Ovary (tissue), 9 donors: Measurements from ENCODE around the gene SIDT1. TPM values are rescaled to one million over a fixed set of nuclear protein-coding genes. Genes with fewer than 3 reads are reported as not detected.

Experiments
- DNase-seq, 5 donors: peaks; one replicate each; pipeline ENCODE4 v3.0.0-alpha.2; 2019 to 2020
- H3K27ac ChIP-seq, 2 donors: fragments of 200-600 bp; one replicate each; pipeline versions ENCODE4 v1.5.1 to v1.8.0; 2019 to 2022
- H3K27me3 ChIP-seq: fragments of 200-600 bp; one replicate; pipeline ENCODE4 v1.8.0; 2022
- H3K36me3 ChIP-seq: fragments of 200-600 bp; sonication (generic); one replicate; pipeline ENCODE4 v1.5.1; 2019
- H3K4me1 ChIP-seq: one replicate; pipeline ENCODE4 v1.8.1; 2013; ENCODE audit warnings: mild to moderate bottlenecking, moderate library complexity; ENCODE audit not compliant: insufficient read depth
- H3K4me3 ChIP-seq: fragments of 200-600 bp; sonication (generic); one replicate; pipeline ENCODE4 v1.5.1; 2017
- H3K9me3 ChIP-seq, 2 donors: fragments of 200-600 bp in 1 of 2; sonication (generic) in 1 of 2; one replicate each; pipeline versions ENCODE4 v1.5.1 to v1.8.1; 2013 to 2019; ENCODE audit warnings: mild to moderate bottlenecking in 1 of 2, moderate library complexity in 1 of 2
- CTCF ChIP-seq, 3 donors: fragments of 450-650 bp in 2 of 3; fragments of 200-600 bp in 1 of 3; IDR thresholded peaks; one replicate each; pipeline versions ENCODE4 v1.5.1 to v1.8.0; 2016 to 2022; ENCODE audit warnings: antibody characterized with exemption in 3 of 3, mild to moderate bottlenecking in 1 of 3
- EP300 ChIP-seq: sonication (generic); formaldehyde crosslinking; IDR thresholded peaks from one replicate; pipeline ENCODE4 v1.6.1; 2017; ENCODE audit warnings: antibody characterized with exemption
- POLR2A ChIP-seq: fragments of 450-650 bp; IDR thresholded peaks from one replicate; pipeline ENCODE4 v1.6.1; 2017; ENCODE audit warnings: antibody characterized with exemption, mild to moderate bottlenecking, moderate library complexity
- WGBS, 3 donors: extraction: QIAGEN DNeasy Blood & Tissue Kit in 1 of 3; methylation state at CpG; one replicate each; pipeline versions ENCODE4 v1.1.5 to v1.1.7; 2013 to 2017; 5-methylcytosine and 5-hydroxymethylcytosine counted together
- intact Hi-C, 4 donors: fragments of 100-400 bp; cut with DNase I; formaldehyde crosslinking; loops; one replicate each; pipeline versions ENCODE4 v1.11.0 to v1.15.1; 2022 to 2023
- polyA plus RNA-seq, 2 donors: library from polyadenylated mRNA; stranded (reverse); fragments of 200-250 nt in 1 of 2; fragments of 350-450 nt in 1 of 2; fragmentation: Illumina TruSeq in 1 of 2; extraction: RNeasy Lipid Tissue Mini Kit (QIAGEN cat#74804) in 1 of 2; gene quantifications; one replicate each; pipeline ENCODE4 v1.2.3, GENCODE V29; 2013 to 2014
- total RNA-seq, 7 donors: library from RNA; depleted of rRNA in 2 of 7; stranded (reverse); fragments of >200 nt in 2 of 7; fragmentation: NEBNext Ultra II Directional in 3 of 7; extraction: Animal tissue kit (Norgen Biotek cat#: 25700) in 3 of 7; gene quantifications; one replicate each; pipeline versions ENCODE4 v1.1.0 to v1.2.4, GENCODE V29; 2016 to 2023
- donor health status: DM: no; HTN: no; CAD: no; lungs with moderate emphysema.
- donor health status: DM: no; HTN: no; CAD: no.
- donor health status: Bipolar disorder and iron deficiency.
- donor health status: DM: yes; HTN: yes; CAD: no.
- donor health status: DM: no; HTN: no; CAD: no.
- donor health status: DM: yes; HTN: yes; CAD: no.

Gene SIDT1
- total and polyA plus RNA-seq, 9 donors, result 0.34 to 12.3 (median 1.1) TPM

- no peaks in the 10 kb centered on the region for H3K36me3 ChIP-seq
- 96 to 98% (median 97%) methylated on average over 3 of the region's 3 CpGs for WGBS, 3 donors
- no peak overlapping the region for H3K4me3 ChIP-seq
Measured at GRCh38 chr3:113663324-113663750, 131.0 kb downstream of the SIDT1 start.

GRCh38 chr3:113663761-113664160, 131.4 kb downstream of the SIDT1 start:
- Histone ChIP-seq H3K9me3 (no peaks in the 10 kb centered on the region), H3K4me3 (no peak overlapping the region), H3K27ac (no peak overlapping the region), H3K4me1 (no peaks in the 10 kb centered on the region), H3K36me3 (no peaks in the 10 kb centered on the region), H3K27me3 (no peaks in the 10 kb centered on the region)
- 39 to 67% (median 40%) methylated on average over 1 of the region's 1 CpG for WGBS, 3 donors
- intact Hi-C loops, result no loop called here
- DNase-seq, result no peak
- TF ChIP-seq EP300 (no peak), CTCF (IDR thresholded peaks at IDR 0.05) (no peak), POLR2A (no peak)

More at GRCh38 chr3:113663324-113663750, 131.0 kb downstream of the SIDT1 start:
- no peak for DNase-seq
- no peaks in the 10 kb centered on the region for H3K9me3 ChIP-seq
- TF ChIP-seq EP300 (no peak), POLR2A (no peak), CTCF (IDR thresholded peaks at IDR 0.05) (no peak)
- intact Hi-C loops, result no loop called here
- H3K4me1 ChIP-seq, result no peaks in the 10 kb centered on the region
- no peaks in the 10 kb centered on the region for H3K27me3 ChIP-seq
- no peak overlapping the region for H3K27ac ChIP-seq

GRCh38 chr3:113664523-113665094, 132.3 kb downstream of the SIDT1 start:
- no peaks in the 10 kb centered on the region for H3K9me3 ChIP-seq
- TF ChIP-seq EP300 (no peak), CTCF (IDR thresholded peaks at IDR 0.05) (no peak), POLR2A (no peak)
- H3K36me3 ChIP-seq, result no peaks in the 10 kb centered on the region
- no peak for DNase-seq
- H3K4me3 ChIP-seq, result no peak overlapping the region
- no peak overlapping the region for H3K27ac ChIP-seq
- no peaks in the 10 kb centered on the region for H3K4me1 ChIP-seq
- intact Hi-C loops, result no loop called here
- no peaks in the 10 kb centered on the region for H3K27me3 ChIP-seq

GRCh38 chr3:113668015-113668414, 135.7 kb downstream of the SIDT1 start:
- Histone ChIP-seq H3K4me1 (no peaks in the 10 kb centered on the region), H3K9me3 (no peaks in the 10 kb centered on the region), H3K27ac (no peak overlapping the region), H3K4me3 (no peak overlapping the region), H3K27me3 (no peaks in the 10 kb centered on the region), H3K36me3 (no peaks in the 10 kb centered on the region)
- 16 to 19% (median 16%) methylated on average over 4 of the region's 4 CpGs for WGBS, 3 donors
- DNase-seq, result no peak
- TF ChIP-seq CTCF (IDR thresholded peaks at IDR 0.05), result no peak
- TF ChIP-seq POLR2A, result no peak
- no peak for TF ChIP-seq EP300
- intact Hi-C loops, result no loop called here
